IPS-11a (cell line): Measurements from ENCODE around the gene GNMT.

Experiments used
- H3K4me3 ChIP-seq: one replicate; pipeline ENCODE4 v1.5.1; 2013; ENCODE audit warnings: low read depth, low read length, control low read depth

Gene GNMT

GRCh38 chr6:42960243-42961019 is at the start of gene GNMT:
TSS of gene GNMT (plus strand) at chr6:42960754. CDS start at chr6:42960768, 14 bp downstream.
- peak within 1 kb of the TSS; percentile 61 for H3K4me3 ChIP-seq

- H3K4me3 ChIP-seq = peak overlapping the region; percentile 53
Measured at GRCh38 chr6:42911171-42912021, 49.2 kb upstream of the GNMT start.

- no peak overlapping the region for H3K4me3 ChIP-seq
Measured at GRCh38 chr6:42914546-42914945, 46.0 kb upstream of the GNMT start.

DNA sequence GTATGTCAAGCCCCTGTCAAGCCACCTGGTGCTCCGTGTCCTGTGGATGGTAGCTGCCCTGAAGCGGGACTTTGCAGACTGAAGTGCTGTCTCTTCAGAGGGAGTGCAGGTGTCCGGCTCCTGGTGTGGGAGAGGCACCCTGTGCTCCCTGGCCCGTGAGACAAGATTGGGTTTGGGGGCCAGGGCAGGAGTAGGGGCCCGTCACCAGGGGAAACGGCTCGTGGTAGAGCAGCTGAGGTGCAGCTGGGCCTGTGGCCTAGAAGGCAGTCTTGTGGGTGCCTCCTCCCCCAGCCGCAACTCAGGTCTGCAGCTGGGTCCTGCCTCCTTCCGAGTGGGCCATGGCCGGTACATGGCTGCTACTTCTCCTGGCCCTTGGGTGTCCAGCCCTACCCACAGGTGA is 44.8 kb upstream of the GNMT start, which contains the start of gene PTCRA:
TSS of gene PTCRA (plus strand) at position 322 of the 400 bp plus-strand sequence. CDS start at position 339, 17 bp downstream.
- H3K4me3 ChIP-seq = no peak within 1 kb of the TSS

DNA sequence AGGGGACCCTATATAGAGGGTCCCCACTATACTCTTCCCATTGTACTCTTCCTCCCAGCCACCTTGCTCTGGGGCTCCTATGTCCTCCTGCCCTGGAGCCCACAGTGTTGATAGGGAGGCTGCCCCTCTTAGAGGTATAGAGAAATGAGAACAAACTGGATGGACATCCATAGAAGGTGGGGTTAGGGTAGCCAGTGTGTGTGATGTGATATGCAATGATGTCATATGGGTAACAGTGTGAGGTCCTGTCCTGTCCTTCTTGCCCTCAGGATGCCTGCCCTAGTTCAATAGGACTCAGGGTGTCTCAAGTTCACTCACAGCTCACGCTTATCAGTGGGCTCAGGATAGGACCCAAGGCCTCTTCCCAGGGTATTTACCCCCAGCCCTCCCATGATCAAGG is 44.3 kb upstream of the GNMT start:
- H3K4me3 ChIP-seq = no peak overlapping the region

DNA sequence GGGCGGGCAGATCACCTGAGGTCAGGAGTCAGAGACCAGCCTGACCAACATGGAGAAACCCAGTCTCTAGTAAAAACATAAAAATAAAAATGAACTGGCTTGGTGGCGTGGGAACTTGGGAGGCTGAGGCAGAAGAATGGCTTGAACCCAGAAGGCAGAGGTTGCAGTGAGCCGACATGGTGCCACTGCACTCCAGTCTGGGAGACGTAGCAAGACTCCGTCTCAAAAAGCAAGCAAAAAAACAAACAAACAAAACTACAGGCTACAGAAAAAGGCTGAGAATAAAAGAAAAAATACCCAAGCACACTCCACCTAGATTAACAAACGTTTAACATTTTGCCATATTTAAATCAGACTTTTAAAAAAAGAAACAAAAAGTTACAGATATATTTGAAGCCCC is 38.8 kb upstream of the GNMT start:
- no peak overlapping the region for H3K4me3 ChIP-seq

GRCh38 chr6:42923666-42924065 is 36.9 kb upstream of the GNMT start:
- no peak overlapping the region for H3K4me3 ChIP-seq

- H3K4me3 ChIP-seq = no peak overlapping the region
Measured at GRCh38 chr6:42925248-42925857, 35.2 kb upstream of the GNMT start.

GRCh38 chr6:42928986-42929820 is 31.4 kb upstream of the GNMT start, which contains the start of gene CNPY3:
TSS of gene CNPY3 (plus strand) at chr6:42929480. CDS start at chr6:42929571, 91 bp downstream.
- H3K4me3 ChIP-seq = peak within 1 kb of the TSS; percentile 62

DNA sequence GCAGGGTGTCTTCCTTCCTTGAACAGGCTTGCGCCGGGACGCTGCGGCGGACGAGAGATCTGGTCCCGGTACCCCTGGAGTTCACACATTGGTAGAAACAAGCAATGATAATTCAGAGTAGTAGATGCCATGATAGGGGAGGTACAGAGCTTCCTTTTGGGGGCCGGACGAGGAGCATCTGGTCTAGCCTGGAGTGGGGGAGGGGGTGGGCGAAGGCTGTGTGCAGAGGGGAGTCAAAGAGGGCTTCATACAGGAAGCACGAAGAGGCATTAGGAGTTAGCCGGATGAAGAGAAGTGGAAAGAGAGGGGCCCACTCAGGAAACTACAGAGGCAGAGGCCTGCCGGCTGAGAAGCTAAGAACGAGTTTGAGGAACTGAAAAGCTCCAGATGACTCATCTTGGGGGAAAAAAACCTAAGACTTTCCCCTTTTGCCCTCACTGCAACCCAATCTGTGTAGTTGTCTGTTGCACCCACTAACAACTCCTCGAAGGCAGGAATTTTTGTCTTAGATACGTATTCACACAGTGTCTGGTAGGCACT is 30.7 kb upstream of the GNMT start:
- H3K4me3 ChIP-seq = peak overlapping the region; percentile 62

DNA sequence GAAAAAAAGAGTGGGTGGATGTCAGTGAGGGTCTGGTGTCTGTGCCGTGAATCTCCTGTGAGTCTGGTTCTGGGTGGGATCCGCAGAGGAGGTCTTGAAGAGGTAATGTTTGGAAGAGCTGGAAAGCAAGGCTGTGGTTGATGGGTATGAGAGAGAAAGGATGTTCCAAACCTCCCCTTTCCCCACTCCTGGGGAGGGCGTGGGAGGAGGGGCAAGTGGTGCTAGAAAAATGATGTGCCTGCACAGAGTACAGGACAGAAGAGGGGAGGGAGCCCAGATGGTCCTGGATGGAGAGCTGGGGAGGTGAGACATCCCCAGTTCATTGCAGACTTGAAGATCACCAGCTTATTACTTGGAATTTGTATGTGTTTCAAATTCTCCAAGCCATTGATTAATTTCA is 28.1 kb upstream of the GNMT start:
- no peak overlapping the region for H3K4me3 ChIP-seq

DNA sequence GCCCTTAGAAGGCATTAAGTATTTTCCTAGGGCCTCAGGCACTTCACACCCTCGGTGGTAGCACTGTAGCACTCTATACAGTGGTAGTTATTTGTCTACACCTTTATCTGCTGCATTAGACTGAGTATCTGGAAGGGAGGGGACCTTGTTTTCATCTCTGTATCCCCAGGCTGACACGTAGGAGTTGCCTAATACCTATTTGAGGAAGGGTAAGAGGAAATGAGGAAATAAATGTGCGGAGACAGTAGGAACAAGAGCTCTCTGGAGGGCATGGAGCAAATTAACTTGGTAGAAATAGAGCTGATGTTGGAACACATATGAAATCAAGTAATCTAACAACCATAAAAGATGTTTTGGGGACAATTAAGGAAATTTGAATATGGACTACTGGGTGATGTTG is 27.3 kb upstream of the GNMT start:
- no peak overlapping the region for H3K4me3 ChIP-seq

DNA sequence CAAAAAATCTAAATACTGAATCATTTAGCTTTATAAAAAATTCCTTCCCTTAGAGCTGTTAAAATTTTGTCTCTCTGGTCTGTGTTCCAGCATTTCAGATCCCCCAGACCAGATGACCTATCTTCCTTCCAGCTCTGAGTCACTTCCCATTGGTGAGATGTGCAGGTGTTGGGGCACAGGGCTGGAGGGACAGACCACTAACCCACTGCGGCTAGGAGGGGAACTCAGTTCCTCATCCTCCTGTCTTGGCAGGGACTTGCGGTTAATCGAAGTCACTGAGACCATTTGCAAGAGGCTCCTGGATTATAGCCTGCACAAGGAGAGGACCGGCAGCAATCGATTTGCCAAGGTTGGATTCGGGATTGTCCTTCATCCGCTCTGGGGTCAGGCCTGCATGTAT is 25.2 kb upstream of the GNMT start:
- no peak overlapping the region for H3K4me3 ChIP-seq

GRCh38 chr6:42936398-42936797 is 24.2 kb upstream of the GNMT start:
- H3K4me3 ChIP-seq = no peak overlapping the region

GRCh38 chr6:42937548-42938427 is 22.8 kb upstream of the GNMT start:
- H3K4me3 ChIP-seq = no peak overlapping the region

- no peak overlapping the region for H3K4me3 ChIP-seq
Measured at GRCh38 chr6:42938428-42938796, 22.1 kb upstream of the GNMT start.

- H3K4me3 ChIP-seq = no peak overlapping the region
Measured at GRCh38 chr6:42938987-42939809, 21.4 kb upstream of the GNMT start.

GRCh38 chr6:42939810-42940167 is 20.8 kb upstream of the GNMT start:
- no peak overlapping the region for H3K4me3 ChIP-seq
